GM19099 (cell line): ENCODE data around the gene B3GNT8.

Experiments
- POLR2A ChIP-seq: IDR thresholded peaks from 3 replicates; pipeline ENCODE4 v1.6.1; 2011; ENCODE audit warnings: low read depth; ENCODE audit not compliant: insufficient read length; ENCODE audit errors: extremely low read depth

Gene B3GNT8

GRCh38 chr19:41439441-41440222 lies 12.5 kb upstream of the B3GNT8 start, which contains the start of gene DMAC2:
TSS of gene DMAC2 (minus strand) at chr19:41439912. CDS start at chr19:41439899, 13 bp downstream.
- peak; percentile 83 for TF ChIP-seq POLR2A

DNA sequence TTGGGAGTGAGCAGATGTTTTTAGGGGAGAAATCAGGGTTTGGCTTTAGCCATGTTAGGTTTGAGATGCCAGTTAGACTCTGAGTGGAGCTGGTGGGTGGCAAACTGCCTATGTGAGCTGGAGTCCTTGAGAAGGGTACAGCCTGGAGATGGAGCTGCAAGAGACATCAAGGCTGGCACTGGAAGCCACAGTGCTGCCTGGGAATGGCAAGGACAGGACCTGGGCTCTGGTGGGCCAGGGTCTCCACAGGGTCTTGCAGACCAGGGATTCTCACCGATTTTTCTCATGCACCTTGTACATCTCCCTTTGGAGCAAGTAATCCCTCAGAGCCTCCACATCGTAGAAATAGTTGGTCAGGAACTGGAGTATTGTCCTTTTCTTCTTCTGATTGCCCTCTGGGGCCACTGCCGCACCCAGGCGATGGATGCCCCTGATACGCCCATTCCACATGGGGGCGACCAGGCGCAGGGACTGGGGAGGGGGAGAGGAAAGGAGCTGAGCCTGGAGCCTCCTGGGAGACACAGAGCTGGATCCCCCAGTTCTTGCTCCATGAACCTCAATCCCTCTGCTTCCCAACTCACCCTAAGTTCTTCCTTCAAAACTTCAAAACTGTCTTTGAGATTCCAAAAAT lies 10.9 kb upstream of the B3GNT8 start:
- TF ChIP-seq POLR2A, result no peak

GRCh38 chr19:41436674-41436951 lies 9.4 kb upstream of the B3GNT8 start:
- TF ChIP-seq POLR2A, result no peak

DNA sequence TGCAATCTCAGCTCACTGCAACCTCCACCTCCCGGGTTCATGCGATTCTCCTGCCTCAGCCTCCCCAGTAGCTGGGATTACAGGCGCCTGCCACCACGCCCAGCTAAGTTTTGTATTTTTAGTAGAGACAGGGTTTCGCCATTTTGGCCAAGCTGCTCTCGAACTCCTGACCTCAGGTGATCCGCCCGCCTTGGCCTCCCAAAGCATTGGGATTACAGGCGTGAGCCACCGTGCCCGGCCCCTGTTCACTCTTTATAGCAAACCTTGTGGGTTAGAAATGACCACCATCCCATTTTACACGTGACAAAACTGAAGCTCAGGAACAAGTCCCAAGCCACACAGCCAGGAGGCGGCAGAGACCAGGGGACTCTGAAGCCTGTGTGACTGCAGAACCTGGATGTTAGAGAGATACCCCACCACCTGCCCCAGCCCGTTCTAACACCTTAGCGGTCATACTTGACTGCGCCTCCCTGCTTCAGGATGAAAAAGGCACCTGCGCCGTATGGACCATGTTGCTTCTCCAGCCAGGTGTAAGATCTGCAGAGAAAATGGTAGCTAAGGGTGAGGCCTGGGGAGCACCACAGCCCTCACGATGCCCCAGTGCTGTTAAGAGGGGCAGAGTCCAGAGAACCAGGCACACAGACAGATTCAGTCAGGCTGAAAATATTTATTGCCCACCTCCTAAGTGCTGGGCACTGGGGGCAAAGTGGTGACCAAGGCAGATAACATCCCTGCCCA lies 8.9 kb upstream of the B3GNT8 start:
- no peak for TF ChIP-seq POLR2A

GRCh38 chr19:41434450-41434849 lies 7.3 kb upstream of the B3GNT8 start:
- no peak for TF ChIP-seq POLR2A

- TF ChIP-seq POLR2A, result no peak
These were observed 6.0 kb upstream of the B3GNT8 start for GRCh38 chr19:41433171-41433570.

- TF ChIP-seq POLR2A, result no peak
These were observed 4.5 kb upstream of the B3GNT8 start for GRCh38 chr19:41431426-41432386.

- no peak for TF ChIP-seq POLR2A
These were observed 3.7 kb upstream of the B3GNT8 start for GRCh38 chr19:41430922-41431321.

DNA sequence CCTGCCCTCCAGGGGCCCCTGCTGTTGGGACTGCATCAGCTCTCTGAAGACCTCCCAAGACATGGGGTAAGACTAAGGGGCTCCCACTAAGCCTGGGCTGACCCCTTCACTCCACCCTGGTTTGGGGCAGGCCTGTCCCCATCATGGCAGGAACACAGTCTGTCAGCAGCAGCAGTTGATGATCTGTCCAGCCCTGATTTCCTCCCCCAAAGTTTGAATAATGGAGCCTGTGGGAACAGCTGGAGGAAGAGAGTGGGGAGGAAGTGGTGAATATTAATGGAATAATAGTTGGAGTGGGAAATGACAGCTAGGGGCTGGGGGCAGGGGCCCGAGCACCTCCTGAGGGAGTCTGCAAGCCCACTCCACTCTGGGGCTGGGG lies 1.3 kb upstream of the B3GNT8 start:
- TF ChIP-seq POLR2A, result no peak

- TF ChIP-seq POLR2A, result no peak
These were observed 690 bp upstream of the B3GNT8 start for GRCh38 chr19:41427647-41428480.

- TF ChIP-seq POLR2A, result no peak
These were observed 895 bp downstream of the B3GNT8 start for GRCh38 chr19:41426116-41426841.

DNA sequence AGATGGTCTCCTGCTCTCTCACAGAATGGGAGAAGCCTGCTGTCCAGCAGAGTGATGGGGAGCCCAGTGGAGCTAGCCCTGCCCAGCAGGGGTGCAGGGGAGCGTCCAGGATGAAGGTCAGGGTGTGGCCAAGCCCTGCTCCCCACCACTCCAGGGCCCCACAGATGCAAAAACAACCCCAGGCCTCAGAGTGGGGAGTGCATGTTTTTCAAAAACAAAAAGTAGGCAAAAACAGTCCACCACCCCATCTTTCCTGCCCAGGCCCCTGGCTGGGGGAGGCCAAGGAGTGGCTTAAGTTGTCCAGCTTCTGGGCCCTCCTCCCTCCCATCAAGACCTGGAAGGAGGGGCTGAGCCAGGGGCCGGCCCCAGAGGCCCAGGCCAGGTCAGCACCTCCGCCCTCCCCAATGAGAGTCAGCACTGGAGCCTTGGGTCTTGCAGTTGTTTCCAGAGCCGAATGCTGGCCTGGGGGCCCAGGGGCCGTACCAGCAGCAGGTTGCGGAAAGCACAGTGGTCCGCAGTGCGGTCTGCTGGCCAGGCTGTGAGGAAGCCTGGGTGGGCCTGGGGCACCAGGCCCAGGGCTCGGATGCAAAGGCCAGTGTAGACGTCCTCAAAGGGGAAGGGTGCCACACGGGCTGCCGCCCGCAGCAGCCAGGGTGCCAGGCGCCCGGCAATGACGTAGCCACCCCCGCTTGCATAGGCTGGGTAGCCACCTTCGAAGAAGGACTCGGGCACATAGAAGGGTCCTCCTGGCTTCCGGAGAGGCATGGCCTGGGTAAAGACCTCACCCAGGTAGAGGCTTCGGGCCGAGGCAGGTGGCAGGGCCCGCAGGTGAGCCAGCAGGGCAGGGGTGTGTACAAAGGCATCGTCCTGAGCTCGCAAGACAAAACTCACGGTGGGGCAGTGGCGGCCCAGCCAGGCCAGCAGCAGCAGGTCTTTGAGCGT lies 1.7 kb downstream of the B3GNT8 start:
- TF ChIP-seq POLR2A, result no peak
